Activated T-helper 1 cell treated with anti-CD3 and anti-CD28 coated beads, Interleukin-12 subunit alpha, Interleukin-12 subunit beta, Interleukin-2, Interleukin-4 antibody, amounts not matched to agents 30 ng/mL and 10 ng/mL and 1 ng/mL, durations not matched to agents 14 hours and 24 hours and 36 hours (primary cell): Measurements from ENCODE around the gene CBX4. TPM values are rescaled to one million over a fixed set of nuclear protein-coding genes. Genes with fewer than 3 reads are reported as not detected.

Source experiments
- DNase-seq: peaks from one replicate; pipeline ENCODE4 v3.0.0; 2021; ENCODE audit warnings: low spot score
- H3K27ac Mint-ChIP-seq: one replicate; pipeline ENCODE4 v1.8.0; 2021; ENCODE audit warnings: mild to moderate bottlenecking, mixed read lengths
- H3K27me3 Mint-ChIP-seq: one replicate; pipeline ENCODE4 v1.8.0; 2022; ENCODE audit warnings: mild to moderate bottlenecking, moderate library complexity, mixed read lengths; ENCODE audit not compliant: insufficient read depth
- H3K36me3 Mint-ChIP-seq: one replicate; pipeline ENCODE4 v1.8.0; 2021; ENCODE audit warnings: low read depth, mixed read lengths
- H3K4me1 Mint-ChIP-seq: one replicate; pipeline ENCODE4 v1.8.0; 2021; ENCODE audit warnings: low read depth, mixed read lengths
- H3K4me3 Mint-ChIP-seq: one replicate; pipeline ENCODE4 v1.8.0; 2021; ENCODE audit warnings: mild to moderate bottlenecking, moderate library complexity, mixed read lengths
- H3K9me3 Mint-ChIP-seq: one replicate; pipeline ENCODE4 v1.8.0; 2021; ENCODE audit warnings: mixed read lengths
- intact Hi-C: fragments of 100-400 bp; cut with micrococcal nuclease; formaldehyde crosslinking; loops from one replicate; pipeline ENCODE4 v1.15.1; 2024
- total RNA-seq: library from RNA; stranded (reverse); gene quantifications from 2 replicates; pipeline ENCODE4 v1.2.3, GENCODE V29; 2022

The CBX4 gene
- total RNA-seq, 1 donor from 2014 or later, result 23.8 TPM

DNA sequence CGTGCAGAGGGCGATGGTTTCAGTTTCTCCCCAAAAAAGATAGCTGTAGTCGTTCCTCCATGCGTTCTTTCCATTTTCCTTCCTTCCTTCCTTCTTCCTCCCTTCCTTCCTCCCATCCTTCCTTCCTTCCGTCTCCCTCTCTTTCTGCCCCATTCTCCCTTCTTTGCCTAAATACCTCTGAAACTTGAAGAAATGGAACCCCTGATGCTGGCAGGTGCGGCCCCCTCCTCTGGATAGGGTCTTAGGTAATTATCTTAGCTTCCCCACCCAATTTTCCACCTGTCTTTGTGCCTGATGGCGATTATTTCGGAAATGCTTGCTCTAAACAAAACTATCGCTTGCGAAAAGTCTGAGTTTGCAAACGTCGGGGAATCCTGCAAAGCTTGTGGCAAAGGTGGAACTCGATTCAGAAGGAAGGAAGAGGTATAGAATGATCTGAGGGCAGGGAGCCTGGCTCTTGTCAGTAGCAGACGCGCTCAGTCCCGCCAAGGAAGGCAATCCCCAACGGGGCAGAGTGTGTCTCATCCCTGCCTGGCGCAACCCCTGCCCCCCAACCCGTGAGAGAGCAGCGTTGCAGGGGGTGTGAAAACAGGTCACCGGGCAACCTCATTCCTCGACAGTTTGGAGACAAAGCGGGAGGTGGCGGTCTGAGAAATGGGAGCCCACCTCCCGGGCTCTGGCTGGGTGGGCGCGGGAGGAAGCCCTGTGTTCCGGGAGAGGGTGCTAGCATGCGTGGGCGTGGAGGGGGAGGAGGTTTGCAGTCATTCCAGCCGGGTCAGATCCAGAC lies 39.5 kb downstream of the CBX4 start:
- peak overlapping the region; percentile 81 for H3K4me3 Mint-ChIP-seq
- peaks cover 29% of the 10 kb centered on the region for H3K4me1 Mint-ChIP-seq
- H3K27ac Mint-ChIP-seq, result peak overlapping the region; percentile 95
- no peak for DNase-seq
- H3K27me3 Mint-ChIP-seq, result peaks cover 46% of the 10 kb centered on the region
- H3K9me3 Mint-ChIP-seq, result peaks cover 4% of the 10 kb centered on the region
- H3K36me3 Mint-ChIP-seq, result peaks cover 12% of the 10 kb centered on the region
- intact Hi-C loops, result loop anchor here (5.0 kb wide), 2 partner anchors 1598 to 1713 kb away; partner anchors contain the start of genes ACTG1 and BAHCC1

DNA sequence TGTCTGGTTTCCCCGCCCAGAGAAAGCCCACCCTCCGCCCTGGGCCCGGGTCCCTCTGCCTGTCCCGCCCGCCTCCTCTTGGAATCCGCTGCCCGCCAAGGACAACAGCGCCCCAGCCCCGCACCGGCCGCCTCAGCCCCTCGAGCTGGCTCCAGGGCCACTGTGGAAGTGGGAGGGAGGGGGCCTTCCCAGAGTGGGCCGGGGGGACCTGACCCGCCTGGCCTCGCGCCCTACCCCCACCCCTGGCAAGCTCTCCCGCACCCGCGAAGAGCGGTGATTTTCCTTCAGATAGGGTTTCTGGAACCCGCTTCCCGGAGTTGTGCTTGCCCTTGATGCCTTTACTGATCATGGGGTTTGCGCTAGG lies 40.1 kb downstream of the CBX4 start:
- peaks cover 40% of the 10 kb centered on the region for H3K27me3 Mint-ChIP-seq
- no peak for DNase-seq
- H3K36me3 Mint-ChIP-seq, result peaks cover 9% of the 10 kb centered on the region
- peaks cover 23% of the 10 kb centered on the region for H3K4me1 Mint-ChIP-seq
- intact Hi-C loops, result loop anchor here (5.0 kb wide), 1 partner anchor 1713 kb away; the partner anchor contains the start of gene ACTG1
- peak overlapping the region; percentile 95 for H3K27ac Mint-ChIP-seq
- H3K4me3 Mint-ChIP-seq, result no peak overlapping the region
- peaks cover 4% of the 10 kb centered on the region for H3K9me3 Mint-ChIP-seq

DNA sequence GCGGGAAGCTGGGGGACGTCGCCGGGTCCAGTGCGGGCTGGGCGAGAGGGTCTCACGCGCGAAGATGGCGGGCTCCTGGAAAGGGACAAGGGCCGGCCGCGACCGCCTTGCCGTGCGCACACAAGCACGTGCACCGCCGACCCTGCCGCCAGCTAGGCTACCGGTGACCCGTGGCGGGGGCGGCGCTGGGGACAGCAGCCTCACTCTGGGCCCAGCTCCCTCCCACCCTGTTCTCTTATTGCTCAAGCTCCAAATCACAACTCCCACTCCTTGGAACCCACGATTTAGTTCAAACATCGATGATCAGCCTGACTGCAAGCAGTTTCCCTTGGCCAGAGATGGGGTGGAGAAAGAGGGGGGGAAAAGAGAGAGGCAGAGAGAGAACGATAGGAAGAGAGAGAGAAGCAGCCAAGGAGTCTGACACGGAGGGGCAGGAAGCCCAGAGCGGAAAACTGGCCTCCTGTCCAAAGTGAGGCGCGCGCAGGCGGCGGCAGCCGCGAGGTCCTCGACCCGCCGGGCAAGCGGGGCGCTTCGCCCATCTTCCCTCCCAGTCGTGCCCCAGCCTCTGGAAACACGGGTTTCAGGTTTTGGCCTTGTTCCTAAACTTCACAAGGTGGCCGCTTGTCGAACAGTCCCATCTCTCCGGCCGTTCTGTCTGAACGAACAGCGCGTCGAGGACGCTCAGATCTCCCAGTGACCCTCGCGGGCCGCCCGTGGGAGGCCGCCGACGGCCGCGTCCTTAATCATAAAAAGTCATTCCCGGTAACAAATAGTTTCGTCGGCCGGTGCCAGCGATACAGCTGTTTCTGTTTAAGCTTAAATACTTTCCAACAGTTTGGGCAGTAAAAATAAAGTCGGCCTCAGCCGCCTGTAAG lies 40.7 kb downstream of the CBX4 start:
- no peak for DNase-seq
- H3K9me3 Mint-ChIP-seq, result peaks cover 4% of the 10 kb centered on the region
- H3K36me3 Mint-ChIP-seq, result peaks cover 11% of the 10 kb centered on the region
- H3K27me3 Mint-ChIP-seq, result peaks cover 40% of the 10 kb centered on the region
- peak overlapping the region; percentile 71 for H3K27ac Mint-ChIP-seq
- H3K4me1 Mint-ChIP-seq, result peaks cover 23% of the 10 kb centered on the region
- intact Hi-C loops, result loop anchor here (5.0 kb wide), 1 partner anchor 1714 kb away; the partner anchor contains the start of gene ACTG1
- H3K4me3 Mint-ChIP-seq, result peak overlapping the region; percentile 59

DNA sequence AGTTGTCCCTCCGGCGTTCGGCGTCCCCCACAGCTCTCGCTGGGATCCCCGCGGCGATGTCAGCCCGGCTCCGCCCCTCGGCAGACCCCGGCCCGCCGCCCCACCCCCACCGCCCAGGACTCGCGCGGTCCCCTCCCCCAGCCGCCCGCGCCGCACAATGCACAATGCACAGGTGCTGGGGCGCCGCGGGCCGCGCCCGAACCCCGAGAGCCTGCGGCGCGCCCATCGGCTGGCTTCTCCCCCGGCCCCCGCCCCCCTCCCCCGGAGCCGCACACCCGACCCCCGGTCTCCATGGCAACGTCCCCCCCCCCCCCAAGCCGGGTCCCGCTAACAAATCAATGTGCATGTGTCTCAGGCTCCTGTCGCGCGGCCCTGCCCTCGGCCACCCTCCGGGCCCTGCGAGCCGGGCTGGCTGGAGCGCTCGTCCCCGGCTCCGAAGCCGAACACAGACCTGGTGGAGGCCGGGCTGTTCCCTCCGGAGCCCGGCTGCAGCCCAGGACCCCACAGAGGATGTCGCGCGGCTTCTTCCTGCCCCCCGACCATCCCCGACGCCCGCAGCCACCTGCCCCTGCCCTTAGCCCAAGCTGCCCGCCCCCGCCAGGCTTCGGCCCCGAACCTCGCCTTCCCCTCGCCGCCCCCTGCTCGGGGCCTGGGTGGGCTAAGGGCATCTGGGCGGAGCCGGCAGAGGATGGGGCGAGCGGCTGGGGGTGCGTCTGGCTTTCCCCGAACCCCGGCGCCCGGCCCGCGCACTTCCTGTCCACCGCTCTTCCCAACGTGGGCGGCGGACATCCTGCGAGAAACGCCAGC lies 41.5 kb downstream of the CBX4 start:
- H3K4me1 Mint-ChIP-seq, result peaks cover 23% of the 10 kb centered on the region
- peaks cover 4% of the 10 kb centered on the region for H3K9me3 Mint-ChIP-seq
- no peak overlapping the region for H3K4me3 Mint-ChIP-seq
- intact Hi-C loops, result loop anchor here (1.0 to 5.0 kb wide), 5 partner anchors 13 to 1715 kb away; partner anchors contain the start of genes ACTG1, CBX2 and CBX4
- peaks cover 42% of the 10 kb centered on the region for H3K27me3 Mint-ChIP-seq
- no peak for DNase-seq
- H3K27ac Mint-ChIP-seq, result no peak overlapping the region
- H3K36me3 Mint-ChIP-seq, result peaks cover 12% of the 10 kb centered on the region

DNA sequence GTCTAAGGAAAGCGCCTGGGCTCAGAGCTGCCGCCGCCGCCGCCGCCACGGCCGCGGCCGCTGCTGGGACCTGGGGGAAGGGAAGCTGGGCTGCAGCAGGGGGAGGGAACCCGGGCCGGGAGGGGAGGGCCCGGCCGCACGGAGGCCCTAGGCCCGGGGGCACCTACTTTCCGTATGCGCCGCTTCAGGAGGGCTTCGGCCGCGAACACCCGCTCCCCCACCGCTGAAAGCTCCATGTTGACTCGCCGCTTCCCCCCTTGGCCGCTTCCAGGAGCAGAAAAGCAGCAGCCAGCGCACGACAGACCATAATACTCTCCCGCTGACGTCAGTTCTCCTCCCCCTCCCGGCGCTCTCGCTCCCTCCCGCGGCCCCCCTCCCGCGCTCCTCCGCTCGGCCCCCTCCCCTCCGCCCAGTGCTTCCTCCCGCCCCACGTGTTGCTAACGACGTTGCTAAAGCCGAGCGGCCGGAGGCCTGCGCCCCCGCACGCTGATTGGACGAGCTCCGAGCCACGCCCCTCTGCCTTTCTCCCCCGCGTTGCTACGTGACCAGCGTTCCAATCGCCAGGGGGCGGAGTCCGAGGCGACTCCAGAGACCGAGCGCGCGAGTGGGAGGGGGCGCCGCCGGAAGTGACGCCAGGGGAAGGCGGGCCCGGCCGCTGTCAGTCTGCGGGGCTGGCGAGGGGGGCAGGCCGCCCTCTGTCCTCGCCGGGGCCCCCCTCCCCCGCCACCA lies 42.3 kb downstream of the CBX4 start, which contains the start of gene CBX8:
Gene CBX8, minus strand, starts transcription at position 315 of the 729 bp plus-strand sequence. Its CDS starts 79 bp downstream, at position 236.
- Mint-ChIP-seq H3K27me3 (peaks cover 42% of the 10 kb centered on the region), H3K27ac (peak within 1 kb of the TSS; percentile 77), H3K9me3 (peaks cover 4% of the 10 kb centered on the region), H3K4me1 (peaks cover 23% of the 10 kb centered on the region), H3K36me3 (peaks cover 12% of the 10 kb centered on the region), H3K4me3 (peak within 1 kb of the TSS; percentile 85)
- DNase-seq, result peak; percentile 100
- intact Hi-C loops, result loop anchor here (1.0 to 5.0 kb wide), 5 partner anchors 13 to 1715 kb away; partner anchors contain the start of genes ACTG1, CBX2 and CBX4

DNA sequence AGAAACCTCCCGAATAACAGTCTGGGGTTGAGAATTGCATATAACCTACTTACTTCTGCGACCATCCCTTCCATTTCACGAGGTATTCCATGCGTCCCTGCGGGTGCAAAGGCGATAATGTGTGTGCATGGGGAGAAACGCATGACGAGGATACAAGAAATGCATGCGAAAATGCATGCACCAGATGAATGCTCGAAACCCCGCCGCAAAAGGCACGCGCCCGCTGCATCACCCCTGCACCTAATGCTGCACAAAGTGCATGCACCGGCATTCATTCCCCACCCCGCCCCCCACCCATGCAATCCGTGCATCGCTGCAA lies 42.8 kb downstream of the CBX4 start:
- H3K4me1 Mint-ChIP-seq, result peaks cover 23% of the 10 kb centered on the region
- H3K27me3 Mint-ChIP-seq, result peaks cover 38% of the 10 kb centered on the region
- peak overlapping the region; percentile 73 for H3K27ac Mint-ChIP-seq
- DNase-seq, result no peak
- intact Hi-C loops, result loop anchor here (2.0 to 5.0 kb wide), 2 partner anchors 18 to 1716 kb away; partner anchors contain the start of genes ACTG1 and CBX2
- H3K9me3 Mint-ChIP-seq, result peaks cover 4% of the 10 kb centered on the region
- H3K4me3 Mint-ChIP-seq, result peak overlapping the region; percentile 85
- peaks cover 12% of the 10 kb centered on the region for H3K36me3 Mint-ChIP-seq

DNA sequence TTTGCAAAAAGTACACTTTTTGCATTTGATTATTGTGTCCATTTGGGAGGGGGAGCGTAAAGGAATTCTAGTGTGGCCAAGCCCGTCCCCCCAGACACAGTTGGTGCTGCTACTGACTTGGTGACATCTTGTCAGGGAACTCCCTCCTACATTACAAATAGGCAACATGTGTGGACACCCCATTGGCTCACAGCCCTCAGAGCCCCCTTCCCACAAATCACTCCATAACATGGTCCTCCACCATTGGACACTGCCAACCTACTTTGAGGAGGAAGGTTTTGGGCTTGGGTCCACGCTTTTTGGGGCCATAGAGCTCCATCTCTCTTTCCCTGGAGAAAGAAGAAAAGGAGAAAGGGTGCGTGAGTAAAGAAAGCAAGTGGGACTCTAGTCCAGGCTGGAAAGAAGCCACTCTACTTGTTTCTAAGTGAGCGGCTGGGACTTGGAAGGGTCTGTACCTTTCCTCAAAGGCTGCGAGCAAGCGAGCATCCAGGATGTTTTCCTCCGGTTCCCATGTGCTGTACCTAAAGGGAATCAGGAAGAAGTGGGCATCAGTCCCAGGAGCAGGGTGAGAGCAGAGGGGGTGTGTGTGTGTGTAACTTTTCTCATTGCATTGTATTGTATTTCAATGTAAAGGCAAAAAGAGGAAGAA lies 43.3 kb downstream of the CBX4 start:
- H3K27me3 Mint-ChIP-seq, result peaks cover 38% of the 10 kb centered on the region
- peaks cover 12% of the 10 kb centered on the region for H3K36me3 Mint-ChIP-seq
- peaks cover 23% of the 10 kb centered on the region for H3K4me1 Mint-ChIP-seq
- peaks cover 4% of the 10 kb centered on the region for H3K9me3 Mint-ChIP-seq
- DNase-seq, result no peak
- intact Hi-C loops, result loop anchor here (2.0 to 5.0 kb wide), 2 partner anchors 17 to 1716 kb away; partner anchors contain the start of genes ACTG1 and CBX2
- H3K27ac Mint-ChIP-seq, result peak overlapping the region; percentile 73
- peak overlapping the region; percentile 85 for H3K4me3 Mint-ChIP-seq

DNA sequence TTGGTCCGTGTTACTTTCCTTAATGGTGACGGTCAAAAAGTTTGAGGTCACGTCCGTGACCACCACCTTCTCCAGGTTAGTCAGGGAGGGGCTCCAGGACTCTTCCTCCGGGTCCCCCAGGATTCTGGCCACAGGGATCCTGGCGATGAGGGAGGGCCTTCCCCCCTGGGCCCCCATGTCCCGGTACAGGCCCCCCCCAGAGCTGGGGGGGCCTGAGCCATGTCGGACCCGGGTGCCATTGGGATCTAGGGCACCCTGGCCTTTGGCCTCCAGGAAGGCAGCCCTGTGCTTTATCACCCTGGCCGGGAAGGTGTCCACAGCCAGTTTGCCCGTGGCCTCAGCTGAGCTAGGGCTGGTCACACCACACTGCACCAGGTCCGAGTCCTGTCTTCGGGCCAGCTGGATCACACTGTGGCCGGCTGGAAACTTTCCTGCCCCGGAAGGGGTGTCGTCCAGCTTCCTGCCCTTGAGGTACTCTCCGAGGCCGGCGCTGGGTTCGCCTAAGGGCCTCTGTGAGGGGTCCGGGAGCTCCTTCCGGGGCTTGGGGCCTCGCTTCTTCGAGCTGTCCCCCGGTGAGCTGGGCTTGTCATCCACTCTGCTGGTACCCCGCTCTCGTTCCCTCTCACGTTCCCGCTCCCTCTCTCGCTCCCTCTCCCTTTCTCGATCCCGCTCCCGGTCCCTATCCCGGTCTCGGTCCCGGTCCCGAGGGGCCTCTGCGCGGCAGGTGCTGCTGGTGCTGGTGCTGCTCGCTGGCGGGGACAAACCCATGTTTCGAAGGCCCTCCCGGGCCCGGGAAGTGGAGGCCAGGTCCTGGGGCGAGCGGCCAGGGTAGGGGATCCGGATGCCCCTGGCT lies 44.4 kb downstream of the CBX4 start:
- H3K4me3 Mint-ChIP-seq, result no peak overlapping the region
- peaks cover 31% of the 10 kb centered on the region for H3K27me3 Mint-ChIP-seq
- intact Hi-C loops, result loop anchor here (5.0 kb wide), 1 partner anchor 1717 kb away; the partner anchor contains the start of gene ACTG1
- H3K36me3 Mint-ChIP-seq, result peaks cover 10% of the 10 kb centered on the region
- no peak overlapping the region for H3K27ac Mint-ChIP-seq
- no peaks in the 10 kb centered on the region for H3K9me3 Mint-ChIP-seq
- no peak for DNase-seq
- H3K4me1 Mint-ChIP-seq, result peaks cover 16% of the 10 kb centered on the region

DNA sequence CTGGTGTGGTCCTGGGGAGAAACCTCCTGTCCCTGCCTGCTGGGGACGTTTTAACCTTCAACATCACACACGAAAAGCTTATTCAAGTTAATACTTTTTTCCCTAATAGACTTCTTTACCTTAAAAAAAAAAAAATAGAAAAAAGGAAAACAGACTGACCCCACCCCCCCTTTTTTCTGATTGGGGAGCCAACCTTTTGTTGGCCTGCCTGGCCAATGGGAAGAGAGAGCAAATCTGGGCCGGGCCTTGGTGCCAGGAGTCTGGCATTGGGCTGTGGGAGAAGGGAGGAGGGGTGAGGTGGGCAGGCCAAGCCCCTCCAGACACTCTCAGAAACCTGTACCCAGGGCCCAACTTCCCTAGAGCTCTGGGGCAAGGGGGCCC lies 45.3 kb downstream of the CBX4 start:
- H3K4me3 Mint-ChIP-seq, result no peak overlapping the region
- no peak for DNase-seq
- intact Hi-C loops, result no loop called here

DNA sequence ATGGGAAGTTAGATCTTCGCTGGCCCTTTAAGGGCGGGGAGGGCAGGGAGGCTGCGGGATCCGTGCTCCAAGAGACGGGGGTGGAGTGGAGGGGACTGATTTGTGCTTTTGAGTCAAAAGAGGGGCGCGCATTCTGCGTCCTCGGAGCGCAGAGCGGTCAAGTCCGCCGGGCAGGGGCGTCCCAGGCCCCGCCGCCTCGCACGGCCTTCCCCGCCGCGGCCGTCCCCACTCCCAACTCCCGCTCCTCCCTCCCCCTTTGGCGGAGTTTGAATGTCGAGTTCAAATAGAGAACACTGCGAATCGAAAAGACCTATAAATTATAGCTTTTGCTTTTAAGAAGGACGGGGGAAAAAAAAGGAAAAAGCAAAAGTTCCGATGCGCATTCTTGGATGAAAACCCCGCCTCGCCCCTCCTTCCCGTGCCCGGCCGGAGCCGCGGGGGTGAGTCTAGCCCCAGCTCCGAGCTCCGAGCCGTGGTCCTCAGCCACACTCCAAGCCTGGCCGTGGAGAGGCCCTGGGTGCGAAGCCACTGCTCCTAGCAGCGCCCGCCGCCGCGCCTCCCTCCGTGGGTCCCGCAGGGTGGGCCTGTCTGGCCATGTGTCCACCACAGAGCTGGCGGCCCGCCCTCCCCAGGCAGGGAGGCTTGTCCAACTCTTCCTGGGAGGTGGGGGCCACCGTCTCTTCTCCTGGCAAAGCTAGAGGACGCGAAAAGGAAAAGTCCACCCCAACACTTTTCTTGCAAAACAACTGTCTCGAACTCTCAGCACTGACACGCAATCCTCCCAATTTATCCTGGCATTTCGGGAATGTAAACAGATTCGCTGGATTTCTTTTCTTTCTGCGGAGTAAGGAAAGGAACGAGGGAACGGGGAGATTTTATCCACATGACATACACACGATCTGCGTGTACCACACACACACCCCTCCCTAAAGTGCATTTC lies 46.0 kb downstream of the CBX4 start:
- no peaks in the 10 kb centered on the region for H3K9me3 Mint-ChIP-seq
- no peak overlapping the region for H3K27ac Mint-ChIP-seq
- DNase-seq, result no peak
- H3K4me1 Mint-ChIP-seq, result peaks cover 10% of the 10 kb centered on the region
- H3K36me3 Mint-ChIP-seq, result peaks cover 8% of the 10 kb centered on the region
- intact Hi-C loops, result no loop called here
- peaks cover 29% of the 10 kb centered on the region for H3K27me3 Mint-ChIP-seq
- no peak overlapping the region for H3K4me3 Mint-ChIP-seq

More for the DNA sequence above, 45.3 kb downstream of the CBX4 start:
- Mint-ChIP-seq H3K27ac (no peak overlapping the region), H3K36me3 (peaks cover 8% of the 10 kb centered on the region), H3K27me3 (peaks cover 28% of the 10 kb centered on the region), H3K4me1 (peaks cover 10% of the 10 kb centered on the region), H3K9me3 (no peaks in the 10 kb centered on the region)
